ENCODE measurements around the gene FBXL15.

FBXL15 gene

DNA sequence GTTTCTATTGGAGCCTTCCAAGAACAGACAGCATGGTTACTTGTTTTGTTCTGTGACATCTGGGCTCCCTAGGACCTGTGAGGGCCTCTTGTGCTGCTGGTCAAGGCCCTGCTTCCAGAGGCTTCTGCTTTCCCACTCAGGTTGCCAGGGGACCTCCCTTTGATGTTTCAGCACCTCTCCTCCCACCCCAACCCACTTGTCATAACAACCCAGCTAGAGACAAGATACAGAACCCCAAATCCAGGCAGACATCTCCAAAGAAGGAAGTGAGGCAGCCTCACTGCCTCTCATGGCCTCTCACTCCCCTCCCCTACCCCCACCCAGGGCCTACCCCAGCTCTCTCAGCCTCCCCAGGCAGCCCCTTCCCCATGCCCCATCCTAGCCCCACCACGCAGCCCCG is 13.8 kb upstream of the FBXL15 start:
- TF ChIP-seq, protein P1, sequence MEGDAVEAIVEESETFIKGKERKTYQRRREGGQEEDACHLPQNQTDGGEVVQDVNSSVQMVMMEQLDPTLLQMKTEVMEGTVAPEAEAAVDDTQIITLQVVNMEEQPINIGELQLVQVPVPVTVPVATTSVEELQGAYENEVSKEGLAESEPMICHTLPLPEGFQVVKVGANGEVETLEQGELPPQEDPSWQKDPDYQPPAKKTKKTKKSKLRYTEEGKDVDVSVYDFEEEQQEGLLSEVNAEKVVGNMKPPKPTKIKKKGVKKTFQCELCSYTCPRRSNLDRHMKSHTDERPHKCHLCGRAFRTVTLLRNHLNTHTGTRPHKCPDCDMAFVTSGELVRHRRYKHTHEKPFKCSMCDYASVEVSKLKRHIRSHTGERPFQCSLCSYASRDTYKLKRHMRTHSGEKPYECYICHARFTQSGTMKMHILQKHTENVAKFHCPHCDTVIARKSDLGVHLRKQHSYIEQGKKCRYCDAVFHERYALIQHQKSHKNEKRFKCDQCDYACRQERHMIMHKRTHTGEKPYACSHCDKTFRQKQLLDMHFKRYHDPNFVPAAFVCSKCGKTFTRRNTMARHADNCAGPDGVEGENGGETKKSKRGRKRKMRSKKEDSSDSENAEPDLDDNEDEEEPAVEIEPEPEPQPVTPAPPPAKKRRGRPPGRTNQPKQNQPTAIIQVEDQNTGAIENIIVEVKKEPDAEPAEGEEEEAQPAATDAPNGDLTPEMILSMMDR (IDR thresholded peaks at IDR 0.05; ENCODE audit: low read depth, low read length), result no peak
- no peak overlapping the region for H3K4me3 ChIP-seq (replicated peaks in 1 of 2; ENCODE audit: low read depth in 2 of 2, low read length in 2 of 2)
- DNase-seq (ENCODE audit: low read depth in 2 of 2), result no peak

DNA sequence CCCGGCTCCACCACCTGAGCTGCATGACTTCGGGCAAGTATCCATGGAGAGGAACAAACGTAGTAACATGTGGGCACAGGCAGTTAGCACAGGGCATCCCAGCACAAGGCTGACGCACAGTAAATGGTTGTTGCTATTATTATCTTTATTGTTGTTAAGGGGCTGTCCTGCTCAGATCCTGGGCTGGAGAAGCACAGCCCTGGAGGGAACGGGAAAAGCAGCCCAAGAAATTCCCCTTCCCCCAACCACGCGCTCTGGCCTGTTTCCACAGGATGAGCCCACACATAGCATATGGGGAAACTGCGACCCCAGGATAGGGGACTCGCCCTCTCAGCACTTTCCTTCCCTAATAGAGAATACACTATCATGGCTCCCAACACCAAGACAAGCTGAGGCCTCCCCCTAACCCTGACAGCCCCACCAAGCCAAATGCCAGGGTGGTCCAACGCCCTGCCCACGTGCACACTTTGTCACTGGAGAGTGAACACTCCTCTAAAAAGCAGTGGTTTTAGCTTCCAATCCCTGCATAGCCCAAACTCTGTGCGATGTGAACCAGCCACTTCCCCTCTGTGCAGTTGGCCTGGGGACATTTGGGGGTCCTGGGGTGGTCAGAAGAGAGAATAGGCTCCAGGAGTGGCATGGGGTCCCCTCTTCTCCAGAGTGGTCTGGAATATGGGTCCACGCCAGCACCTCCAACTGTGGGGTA is 13.1 kb upstream of the FBXL15 start:
- H3K4me3 ChIP-seq (replicated peaks in 1 of 2; ENCODE audit: low read depth in 2 of 2, low read length in 2 of 2), result no peak overlapping the region
- DNase-seq (ENCODE audit: low read depth in 2 of 2), result no peak
- TF ChIP-seq, protein P1 (IDR thresholded peaks at IDR 0.05; ENCODE audit: low read depth, low read length), result no peak

DNA sequence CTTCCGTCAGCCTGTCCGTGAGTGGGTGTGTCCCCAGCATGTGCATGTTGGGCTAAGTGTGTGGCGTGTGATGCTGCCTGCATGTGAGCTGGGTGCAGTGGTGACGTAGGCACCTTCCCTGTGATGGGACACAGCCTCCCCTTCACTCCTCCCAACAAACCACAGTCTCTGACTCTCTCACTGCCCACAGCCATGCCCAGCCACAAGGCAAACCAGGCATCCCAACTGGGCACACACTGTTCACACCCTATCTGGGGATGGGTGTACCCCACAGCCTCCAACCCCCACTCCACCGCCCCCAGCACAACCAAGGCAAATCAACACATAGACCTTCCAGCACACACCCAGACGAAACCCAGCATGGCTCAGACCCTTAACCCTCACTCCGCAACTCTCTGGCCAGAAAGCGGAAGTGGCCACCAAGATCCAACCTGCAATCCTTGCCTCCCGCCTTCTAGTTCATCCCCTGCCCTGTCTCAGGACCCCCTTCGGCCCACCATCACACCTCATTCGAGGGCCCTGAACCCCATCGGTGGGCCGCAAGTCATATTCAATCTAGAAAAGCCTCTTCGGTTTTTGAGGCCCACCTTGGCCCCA is 12.4 kb upstream of the FBXL15 start:
- no peak for DNase-seq (ENCODE audit: low read depth in 2 of 2)
- peak overlapping the region; percentile 36 to 42 for H3K4me3 ChIP-seq (replicated peaks in 1 of 2; ENCODE audit: low read depth in 2 of 2, low read length in 2 of 2)
- TF ChIP-seq, protein P1 (IDR thresholded peaks at IDR 0.05; ENCODE audit: low read depth, low read length), result no peak

DNA sequence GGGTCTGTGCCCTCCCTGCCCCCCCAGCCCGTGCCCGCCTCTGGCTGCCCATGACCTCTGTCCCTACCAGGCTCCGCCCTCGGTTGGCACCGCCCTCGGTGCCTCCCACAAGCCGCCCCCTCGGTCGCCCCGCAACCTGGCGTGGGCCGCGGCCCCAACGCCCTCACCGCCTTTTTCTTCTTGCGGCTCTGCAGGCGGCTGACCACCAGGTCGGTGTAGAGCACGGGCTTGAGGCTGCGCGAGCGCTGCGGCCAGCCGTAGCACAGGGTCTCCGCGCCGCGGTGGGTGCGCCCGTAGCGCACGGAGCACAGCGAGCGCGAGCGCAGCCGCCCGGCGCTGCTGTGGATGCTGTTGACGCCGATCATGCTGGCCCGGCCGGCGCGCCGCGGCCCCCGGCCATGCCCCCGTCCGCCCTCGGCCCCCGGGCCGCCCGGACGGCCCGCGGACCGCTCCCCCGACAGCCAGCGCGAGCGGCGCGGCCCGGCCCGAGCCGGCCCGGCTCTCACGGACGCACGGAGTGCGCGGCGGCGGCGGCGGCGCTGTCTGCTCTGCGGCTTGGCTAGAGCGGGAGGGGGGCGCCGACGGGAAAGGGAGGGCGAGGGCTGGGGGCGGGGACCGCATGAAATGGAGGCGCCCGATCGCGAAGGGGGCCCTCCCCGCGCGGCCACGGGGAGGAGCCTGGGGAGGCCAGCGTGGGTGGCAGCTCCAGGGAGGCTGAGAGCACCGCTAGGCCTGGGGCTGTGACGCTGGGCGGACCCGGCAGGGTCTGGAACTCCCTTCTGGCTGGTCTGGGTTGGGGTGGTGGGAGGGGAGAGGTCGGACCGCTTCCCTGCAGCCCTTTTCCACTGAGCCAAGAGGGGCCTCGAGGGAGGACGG is 11.7 kb upstream of the FBXL15 start:
- TF ChIP-seq, protein P1 (IDR thresholded peaks at IDR 0.05; ENCODE audit: low read depth, low read length), result no peak
- peak in 1 of 2 donors; percentile 55 for DNase-seq (ENCODE audit: low read depth in 2 of 2)
- peak overlapping the region; percentile 36 to 42 for H3K4me3 ChIP-seq (replicated peaks in 1 of 2; ENCODE audit: low read depth in 2 of 2, low read length in 2 of 2)

DNA sequence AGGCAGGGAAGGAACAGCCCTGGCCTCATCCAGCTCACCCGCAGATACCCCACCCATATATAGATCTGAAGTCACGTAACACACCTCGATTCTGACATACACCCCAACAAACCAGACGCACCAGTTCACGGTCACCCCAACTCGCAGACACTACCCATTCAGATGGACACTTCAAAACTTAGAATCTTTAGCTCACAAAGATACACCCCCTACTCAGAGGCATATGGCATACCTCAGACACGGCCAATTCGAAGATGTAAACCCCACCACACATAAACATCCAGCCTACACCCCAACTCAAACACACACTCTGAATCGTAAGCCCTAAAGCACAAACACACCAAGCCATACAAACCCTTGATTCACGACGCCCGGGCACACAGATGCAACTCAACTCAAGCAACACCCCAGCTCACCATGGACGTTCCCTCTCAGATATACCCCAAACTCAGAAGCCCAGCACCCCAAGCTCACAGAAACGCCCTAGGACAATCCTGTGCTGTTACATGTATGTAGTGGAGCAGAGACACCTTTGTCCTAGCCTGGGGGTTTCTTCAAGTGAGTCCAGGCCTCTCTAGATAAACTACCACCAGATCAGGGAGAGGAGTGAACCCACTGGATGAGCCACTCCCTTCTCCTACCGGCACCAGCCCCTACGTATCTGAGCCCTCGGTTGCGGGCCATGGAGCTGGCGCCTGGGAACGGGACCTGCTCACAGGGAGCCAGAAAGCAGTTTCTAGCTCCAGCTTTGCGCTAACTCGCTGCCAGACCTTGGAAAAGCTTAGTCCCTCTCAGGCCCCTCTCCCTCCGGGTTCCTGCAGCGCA is 10.8 kb upstream of the FBXL15 start:
- DNase-seq (ENCODE audit: low read depth in 2 of 2), result no peak
- H3K4me3 ChIP-seq (replicated peaks in 1 of 2; ENCODE audit: low read depth in 2 of 2, low read length in 2 of 2), result peak overlapping the region; percentile 7 to 34
- TF ChIP-seq, protein P1 (IDR thresholded peaks at IDR 0.05; ENCODE audit: low read depth, low read length), result no peak

DNA sequence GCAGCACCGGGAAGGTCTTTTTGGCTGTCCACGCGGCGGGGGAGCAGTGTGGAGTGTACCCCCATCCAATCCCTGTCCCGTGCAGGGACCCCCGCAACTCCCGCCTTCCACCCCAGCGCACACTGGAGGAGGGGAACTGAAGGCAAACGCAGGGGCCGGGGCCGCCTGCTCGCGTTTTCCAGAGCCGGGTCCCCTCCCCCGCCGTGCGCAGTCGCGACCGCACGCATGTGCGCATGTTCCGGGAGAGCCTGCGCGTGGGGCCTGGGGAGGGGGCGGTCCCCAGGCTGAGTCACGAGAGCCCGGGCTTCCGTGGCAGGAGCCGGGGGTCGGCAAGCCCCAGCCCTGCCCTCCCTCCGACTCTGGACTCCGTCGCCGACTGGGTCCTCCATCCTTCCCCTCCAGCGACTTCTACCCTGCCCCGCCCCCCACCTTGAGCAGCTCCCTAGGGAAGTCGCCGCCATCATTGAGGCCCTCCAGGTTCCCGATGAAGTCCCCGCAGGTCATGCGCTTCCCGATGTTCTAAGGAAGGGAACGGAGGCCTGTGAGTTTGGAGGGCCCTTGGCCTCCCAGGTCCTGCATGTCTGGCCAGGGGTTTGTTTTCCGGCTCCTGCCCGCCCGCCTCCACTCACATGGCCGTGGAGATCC is 10.1 kb upstream of the FBXL15 start:
- TF ChIP-seq, protein P1 (IDR thresholded peaks at IDR 0.05; ENCODE audit: low read depth, low read length), result no peak
- DNase-seq (ENCODE audit: low read depth in 2 of 2), result peak in 1 of 2 donors; percentile 33
- peak overlapping the region; percentile 7 to 34 for H3K4me3 ChIP-seq (replicated peaks in 1 of 2; ENCODE audit: low read depth in 2 of 2, low read length in 2 of 2)

Measured in cardiac fibroblast (primary cell).